Ovary (tissue), 3 donors: Measurements from ENCODE around the gene NT5DC4.

Experiments used
- CTCF ChIP-seq, 3 donors: fragments of 450-650 bp in 2 of 3; fragments of 200-600 bp in 1 of 3; IDR thresholded peaks; one replicate each; pipeline versions ENCODE4 v1.5.1 to v1.8.0; 2016 to 2022; ENCODE audit warnings: antibody characterized with exemption in 3 of 3, mild to moderate bottlenecking in 1 of 3
- EP300 ChIP-seq: sonication (generic); formaldehyde crosslinking; IDR thresholded peaks from one replicate; pipeline ENCODE4 v1.6.1; 2017; ENCODE audit warnings: antibody characterized with exemption
- donor health status: DM: no; HTN: no; CAD: no.

- TF ChIP-seq CTCF (IDR thresholded peaks at IDR 0.05), result no peak
- TF ChIP-seq EP300, result no peak
These were observed 66.5 kb downstream of the NT5DC4 start for GRCh38 chr2:112787294-112787693.
